DMS53 treated with DMSO at 0.1 percent for 48 hours (cell line): ENCODE data around the gene CDK3.
A peak's percentile ranks its signal among the peaks of the same experiment; 100 is the strongest.

ENCODE experiments used
- DNase-seq: peaks from one replicate; lab custom pipeline; 2025; ENCODE audit not compliant: unreplicated experiment; lab: John Stamatoyannopoulos, UW

Gene CDK3

GRCh38 chr17:75987041-75987440 lies 13.6 kb upstream of the CDK3 start:
- DNase-seq: no peak

GRCh38 chr17:75991396-75991795 lies 9.3 kb upstream of the CDK3 start:
- no peak for DNase-seq

- no peak for DNase-seq
Observed at GRCh38 chr17:75994802-75995370, 5.8 kb upstream of the CDK3 start.

GRCh38 chr17:75995385-75995925 lies 5.2 kb upstream of the CDK3 start:
- DNase-seq: no peak

GRCh38 chr17:75996665-75997590 lies 3.7 kb upstream of the CDK3 start:
- no peak for DNase-seq

GRCh38 chr17:75998327-75998795 lies 2.3 kb upstream of the CDK3 start:
- DNase-seq: no peak

GRCh38 chr17:76000016-76000754 lies 470 bp upstream of the CDK3 start:
- no peak for DNase-seq

GRCh38 chr17:76002100-76002499 lies 1.4 kb downstream of the CDK3 start:
- DNase-seq: no peak

- DNase-seq: no peak
Observed at GRCh38 chr17:76003915-76004314, 3.3 kb downstream of the CDK3 start.

GRCh38 chr17:76004750-76005262 lies 4.2 kb downstream of the CDK3 start:
- DNase-seq: no peak

- DNase-seq: peak; percentile 45
Observed at GRCh38 chr17:76005263-76006149, 4.9 kb downstream of the CDK3 start.

GRCh38 chr17:76007131-76007849 lies 6.6 kb downstream of the CDK3 start:
- DNase-seq: no peak

GRCh38 chr17:76007850-76008165 lies 7.2 kb downstream of the CDK3 start:
- no peak for DNase-seq

- no peak for DNase-seq
Observed at GRCh38 chr17:76008208-76008607, 7.6 kb downstream of the CDK3 start.

GRCh38 chr17:76008630-76009425 lies 8.2 kb downstream of the CDK3 start:
- no peak for DNase-seq

GRCh38 chr17:76009447-76009846 lies 8.8 kb downstream of the CDK3 start:
- no peak for DNase-seq

- DNase-seq: no peak
Observed at GRCh38 chr17:76009969-76010661, 9.5 kb downstream of the CDK3 start.

- DNase-seq: no peak
Observed at GRCh38 chr17:76011951-76012350, 11.3 kb downstream of the CDK3 start.
